Right lobe of liver (tissue), 4 donors: Measurements from ENCODE around the gene CLPSL2.

Experiments used
- POLR2A ChIP-seq: fragments of 450-650 bp; IDR thresholded peaks from one replicate; pipeline ENCODE4 v1.6.1; 2017; ENCODE audit warnings: antibody characterized with exemption, mild to moderate bottlenecking
- TF ChIP-seq, protein P1 (sequence below), 4 donors: fragments of 200-600 bp in 3 of 4; fragments of 450-650 bp in 1 of 4; IDR thresholded peaks; one replicate each; pipeline versions ENCODE4 v1.5.1 to v1.8.0; 2016 to 2022; ENCODE audit warnings: antibody characterized with exemption in 4 of 4, mild to moderate bottlenecking in 2 of 4
- donor health status: DM: no; HTN: no; CAD: no.
- donor health status: DM: no; HTN: no; CAD: no.
- donor health status: DM: no; HTN: yes; CAD: no.

- TF ChIP-seq, protein P1, sequence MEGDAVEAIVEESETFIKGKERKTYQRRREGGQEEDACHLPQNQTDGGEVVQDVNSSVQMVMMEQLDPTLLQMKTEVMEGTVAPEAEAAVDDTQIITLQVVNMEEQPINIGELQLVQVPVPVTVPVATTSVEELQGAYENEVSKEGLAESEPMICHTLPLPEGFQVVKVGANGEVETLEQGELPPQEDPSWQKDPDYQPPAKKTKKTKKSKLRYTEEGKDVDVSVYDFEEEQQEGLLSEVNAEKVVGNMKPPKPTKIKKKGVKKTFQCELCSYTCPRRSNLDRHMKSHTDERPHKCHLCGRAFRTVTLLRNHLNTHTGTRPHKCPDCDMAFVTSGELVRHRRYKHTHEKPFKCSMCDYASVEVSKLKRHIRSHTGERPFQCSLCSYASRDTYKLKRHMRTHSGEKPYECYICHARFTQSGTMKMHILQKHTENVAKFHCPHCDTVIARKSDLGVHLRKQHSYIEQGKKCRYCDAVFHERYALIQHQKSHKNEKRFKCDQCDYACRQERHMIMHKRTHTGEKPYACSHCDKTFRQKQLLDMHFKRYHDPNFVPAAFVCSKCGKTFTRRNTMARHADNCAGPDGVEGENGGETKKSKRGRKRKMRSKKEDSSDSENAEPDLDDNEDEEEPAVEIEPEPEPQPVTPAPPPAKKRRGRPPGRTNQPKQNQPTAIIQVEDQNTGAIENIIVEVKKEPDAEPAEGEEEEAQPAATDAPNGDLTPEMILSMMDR (IDR thresholded peaks at IDR 0.05) = no peak
- no peak for TF ChIP-seq POLR2A
Observed at GRCh38 chr6:35810971-35811698, 34.7 kb downstream of the CLPSL2 start.
